NT2/D1 (cell line): ENCODE measurements around the gene INHA.

Source experiments
- YY1 ChIP-seq: IDR thresholded peaks from 2 replicates; pipeline ENCODE4 v1.6.1; 2011; ENCODE audit not compliant: insufficient read length, insufficient read depth
- ZNF274 ChIP-seq: IDR thresholded peaks from 2 replicates; pipeline ENCODE4 v1.6.1; 2011; ENCODE audit warnings: mild to moderate bottlenecking, low read depth, low read length

GRCh38 chr2:219545943-219546352 lies 26.2 kb upstream of the INHA start:
- TF ChIP-seq YY1 (no peak), ZNF274 (no peak)
